Activated effector memory CD4-positive, alpha-beta T cell treated with anti-CD3 and anti-CD28 coated beads, Interleukin-2, amount 50 U/mL, for 16 hours (primary cell): ENCODE data around the gene GABPA.
"Not testable (repeated sequence)": the region's sequence is repeated elsewhere in the genome, so short reads cannot be mapped to it uniquely, and the experiment has no call there.

Experiments
- DNase-seq: peaks from one replicate; pipeline ENCODE4 v3.0.0-alpha.2; 2020

GABPA gene

GRCh38 chr21:25742900-25743299, 8.1 kb downstream of the GABPA start:
- DNase-seq: no peak

DNA sequence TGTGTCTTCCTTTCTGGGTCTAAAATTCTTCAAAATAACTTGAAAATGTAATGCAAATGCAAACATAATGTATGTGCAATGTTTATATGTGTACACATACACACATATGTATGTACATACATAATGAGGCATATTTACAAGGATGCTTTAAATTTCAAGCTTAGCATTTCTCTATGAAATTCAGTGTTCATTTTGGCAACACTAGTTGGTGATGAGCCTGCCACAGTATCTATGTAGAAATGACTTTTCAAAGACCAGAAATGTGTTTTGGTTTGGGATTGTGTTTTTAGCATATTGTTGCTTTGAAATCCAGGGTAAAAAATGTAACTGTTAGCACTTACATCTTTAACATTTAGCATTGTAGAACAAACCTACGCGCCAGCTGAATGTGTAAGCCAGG, 10.1 kb downstream of the GABPA start:
- DNase-seq: no peak

GRCh38 chr21:25750085-25750484, 15.3 kb downstream of the GABPA start:
- no peak for DNase-seq

GRCh38 chr21:25752416-25752815, 17.6 kb downstream of the GABPA start:
- no peak for DNase-seq

- no peak for DNase-seq
Observed at GRCh38 chr21:25756190-25756932, 21.6 kb downstream of the GABPA start.

DNA sequence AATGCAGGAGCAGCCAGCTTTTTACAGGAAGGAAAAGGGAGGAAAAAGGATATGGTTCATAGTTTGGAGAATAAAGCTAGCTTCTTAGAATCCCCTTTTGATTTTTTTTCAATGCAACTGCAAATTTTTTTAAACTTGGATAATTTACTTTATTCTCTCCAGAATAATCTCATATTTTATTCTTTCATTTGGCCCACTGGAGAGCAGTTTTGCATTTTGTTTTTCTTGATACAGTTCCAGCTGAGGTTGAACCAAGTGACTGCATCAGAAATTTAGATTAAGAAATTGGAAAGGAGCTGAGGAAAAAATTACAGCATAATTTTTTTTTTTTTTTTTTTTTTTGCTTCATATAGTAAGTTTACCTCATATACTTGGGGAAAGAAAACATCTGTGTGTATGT, 22.8 kb downstream of the GABPA start:
- DNase-seq: no peak

DNA sequence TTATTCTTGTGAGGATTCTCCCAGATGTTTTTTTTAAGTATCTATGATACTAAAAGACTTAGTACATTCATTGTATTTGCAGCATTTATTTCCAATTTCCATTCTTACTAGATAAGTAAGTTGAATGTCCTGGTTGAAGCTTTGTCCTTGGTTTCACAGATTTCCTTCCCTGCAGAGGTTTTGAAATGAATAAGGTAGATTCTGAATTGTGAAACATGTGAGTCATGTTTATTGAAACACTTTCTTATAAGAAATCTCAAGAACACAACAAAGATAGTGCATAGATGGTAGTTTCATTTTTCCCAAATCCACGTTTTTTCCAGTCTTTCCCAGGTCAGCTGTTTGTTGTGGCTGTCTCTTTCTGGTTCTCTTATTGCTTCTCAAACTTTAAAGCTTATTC, 24.8 kb downstream of the GABPA start:
- no peak for DNase-seq

- DNase-seq: no peak
Observed at GRCh38 chr21:25760061-25760460, 25.3 kb downstream of the GABPA start.

DNA sequence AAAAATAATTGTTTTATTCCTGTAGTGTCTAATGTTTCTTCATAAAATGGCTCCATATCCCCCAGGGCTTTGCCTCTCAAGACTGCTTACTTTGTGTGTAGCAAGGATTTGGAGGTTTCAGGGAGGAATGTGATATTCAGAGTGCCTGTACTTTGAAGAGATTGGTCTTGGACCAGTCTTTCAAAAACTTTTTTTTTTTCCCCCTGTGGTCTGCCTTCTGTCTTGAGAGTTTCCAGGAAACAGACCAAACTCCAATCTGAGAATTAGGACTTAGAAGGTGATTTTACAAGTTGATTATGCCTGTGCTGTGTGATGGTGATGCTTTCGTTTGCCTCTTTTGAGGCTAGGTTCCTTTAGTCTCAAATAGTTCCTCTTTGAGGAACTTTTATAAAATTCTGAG, 25.9 kb downstream of the GABPA start:
- DNase-seq: no peak

- no peak for DNase-seq
Observed at GRCh38 chr21:25764065-25764464, 29.3 kb downstream of the GABPA start.

- no peak for DNase-seq
Observed at GRCh38 chr21:25767921-25768320, 33.1 kb downstream of the GABPA start.

DNA sequence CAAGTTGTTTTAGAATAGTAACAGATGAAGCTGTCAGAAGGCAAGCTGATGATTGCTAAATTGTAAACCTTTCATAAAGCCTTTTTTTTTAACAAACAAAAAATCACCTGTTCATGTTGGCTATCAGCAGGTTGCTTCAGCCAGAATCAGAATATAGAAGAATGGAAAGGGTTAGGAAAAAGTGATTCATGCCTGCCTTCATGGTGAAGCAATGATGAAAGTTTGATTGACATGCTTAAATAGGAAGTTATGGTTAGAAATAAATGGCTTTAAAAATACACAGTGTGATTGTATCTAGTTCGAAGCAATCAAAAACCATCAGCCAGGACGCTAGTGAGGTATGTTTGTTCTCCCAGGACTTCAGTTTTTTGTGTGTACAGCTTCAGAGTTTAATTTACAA, 37.9 kb downstream of the GABPA start:
- DNase-seq: no peak

DNA sequence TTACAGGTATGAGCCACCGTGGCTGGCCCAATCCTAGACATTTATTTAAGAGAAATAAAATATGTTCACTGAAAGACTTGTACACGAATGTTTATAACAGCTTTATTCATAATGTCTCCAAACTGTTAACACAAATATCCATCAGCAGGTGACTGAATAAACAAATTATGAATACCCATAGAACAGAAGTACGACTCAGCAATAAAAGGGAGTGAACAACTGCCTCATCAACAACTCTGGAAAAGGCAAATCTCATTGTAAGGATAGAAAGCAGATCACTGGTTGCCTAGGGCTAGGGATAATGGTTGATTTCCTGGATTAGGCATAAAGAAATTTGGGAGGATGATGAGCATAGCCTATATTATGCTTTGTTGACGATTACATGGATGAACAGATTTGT, 41.7 kb downstream of the GABPA start:
- DNase-seq: no peak

GRCh38 chr21:25778126-25778875, 43.5 kb downstream of the GABPA start:
- not testable (repeated sequence) for DNase-seq

DNA sequence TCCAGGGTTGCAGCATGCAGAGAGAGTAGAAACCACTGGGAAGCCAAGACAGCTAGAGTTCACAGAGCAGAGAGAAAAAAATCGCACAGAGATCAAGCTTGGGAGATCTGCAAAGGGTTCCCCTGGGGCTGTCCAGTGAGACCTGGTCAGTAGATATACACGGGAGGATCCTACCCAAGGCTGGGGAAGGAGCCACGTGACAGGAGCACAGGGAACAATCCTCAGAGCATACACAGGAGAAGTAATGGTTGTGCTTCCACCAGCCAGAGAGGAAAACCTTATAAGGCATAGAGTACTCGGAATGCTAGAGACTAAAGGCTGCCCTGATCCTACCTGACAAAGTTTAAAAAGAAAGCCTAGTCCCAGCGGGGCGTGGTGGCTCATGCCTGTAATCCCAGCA, 53.9 kb downstream of the GABPA start:
- DNase-seq: no peak

DNA sequence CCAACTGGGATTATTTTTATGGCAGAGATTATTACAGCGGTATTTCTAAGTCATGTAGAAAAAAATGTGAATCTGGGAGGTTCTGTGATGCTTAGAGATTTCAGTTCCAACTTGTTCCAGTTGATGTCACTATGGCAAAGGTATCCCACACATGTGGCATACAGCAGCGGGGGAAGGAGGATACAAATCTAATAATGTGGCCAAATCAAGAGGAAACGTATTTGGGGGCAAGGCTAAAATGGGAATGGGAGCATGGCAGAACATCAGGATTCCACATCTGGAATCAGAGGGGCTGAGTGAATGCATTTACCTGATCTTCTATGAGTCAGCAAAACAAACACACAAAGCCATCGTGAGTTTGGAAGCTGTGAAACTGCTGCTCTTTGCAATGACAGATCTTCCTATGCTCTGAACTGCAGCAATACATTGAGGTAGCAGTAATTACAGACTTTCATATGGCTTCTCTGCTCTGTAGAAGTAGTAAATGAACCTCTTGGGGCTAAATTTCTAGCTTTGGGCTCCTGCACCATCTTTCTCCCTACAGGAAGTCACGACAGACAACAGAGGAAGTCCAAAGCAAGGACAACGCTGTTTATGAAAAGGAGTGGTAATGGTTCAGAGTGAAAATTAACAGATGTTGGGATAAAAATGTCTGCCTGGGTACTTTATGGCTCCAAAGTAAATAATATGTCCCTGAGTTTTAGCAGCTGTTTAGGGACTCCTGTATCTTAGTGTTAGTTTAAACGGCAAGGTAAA, 55.5 kb downstream of the GABPA start:
- no peak for DNase-seq

DNA sequence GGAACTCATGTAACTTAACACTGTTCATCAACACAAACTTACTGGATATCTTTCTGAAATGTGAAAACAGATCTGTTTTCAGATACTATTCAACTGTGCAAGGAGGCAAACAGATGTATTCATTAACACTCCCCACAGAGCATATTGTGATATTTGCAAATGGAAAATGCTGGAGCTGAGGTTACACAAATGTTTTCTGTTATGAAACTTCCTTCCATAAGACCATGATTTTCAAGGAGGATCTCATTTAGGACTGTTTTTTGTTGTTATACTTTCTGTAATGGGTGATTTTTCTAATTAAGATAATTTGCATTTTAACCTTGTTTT, 56.1 kb downstream of the GABPA start:
- no peak for DNase-seq

GRCh38 chr21:25791319-25791718, 56.5 kb downstream of the GABPA start:
- no peak for DNase-seq

DNA sequence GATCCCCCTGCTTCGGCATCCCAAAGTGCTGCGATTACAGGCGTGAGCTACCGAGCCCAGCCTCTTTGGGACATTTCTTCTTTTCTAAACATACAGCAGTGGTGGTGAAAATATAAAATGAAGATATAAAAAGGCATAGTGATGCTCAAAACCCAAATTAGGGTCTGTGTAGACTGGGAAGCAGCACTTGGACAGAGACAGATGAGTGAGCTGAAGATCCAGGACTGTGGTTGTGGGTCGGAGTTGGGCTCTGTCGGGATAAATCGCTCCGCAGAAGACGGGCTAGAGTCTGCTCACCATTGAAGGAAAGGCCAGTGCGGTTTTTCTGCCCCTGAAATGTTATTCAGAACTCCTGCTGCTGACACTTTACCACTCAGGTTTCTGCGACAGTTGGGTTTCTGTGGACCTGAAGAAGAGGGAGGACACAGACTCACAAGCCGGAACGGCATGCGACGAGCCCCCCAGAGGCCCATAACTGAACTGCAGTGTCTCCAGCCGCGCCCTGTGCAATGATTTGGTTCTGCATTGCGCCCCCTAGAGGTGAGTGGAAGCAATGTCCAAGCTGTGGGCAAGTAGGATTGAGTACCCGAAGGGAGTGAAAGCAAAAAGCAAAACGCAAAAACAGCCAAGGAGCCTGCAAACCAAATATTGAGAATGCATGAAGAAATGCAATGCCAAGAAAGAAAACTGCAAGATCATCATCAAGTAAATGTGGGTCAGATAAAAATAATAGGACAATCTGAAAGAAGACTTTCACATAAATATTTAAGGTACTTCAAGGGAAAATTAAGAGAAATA, 66.6 kb downstream of the GABPA start:
- DNase-seq: peak; percentile 92

- DNase-seq: no peak
Observed at GRCh38 chr21:25806060-25806459, 71.3 kb downstream of the GABPA start.

DNA sequence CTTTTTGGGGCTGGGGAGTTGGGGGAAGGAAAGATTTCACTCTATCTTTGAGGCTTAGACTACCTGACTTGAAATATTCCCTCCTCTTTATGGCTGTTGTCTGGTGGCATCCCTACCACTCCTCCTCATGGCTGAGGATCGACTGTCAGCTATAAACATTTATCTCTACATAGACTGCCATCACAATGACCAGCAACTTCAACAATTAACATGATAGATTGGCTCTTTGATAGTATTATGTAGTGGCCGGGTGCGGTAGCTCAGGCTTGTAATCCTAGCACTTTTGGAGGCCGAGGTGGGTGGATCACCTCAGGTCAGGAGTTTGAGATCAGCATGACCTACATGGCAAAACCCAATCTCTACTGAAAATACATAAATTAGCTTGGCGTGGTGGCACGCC, 72.4 kb downstream of the GABPA start:
- no peak for DNase-seq

DNA sequence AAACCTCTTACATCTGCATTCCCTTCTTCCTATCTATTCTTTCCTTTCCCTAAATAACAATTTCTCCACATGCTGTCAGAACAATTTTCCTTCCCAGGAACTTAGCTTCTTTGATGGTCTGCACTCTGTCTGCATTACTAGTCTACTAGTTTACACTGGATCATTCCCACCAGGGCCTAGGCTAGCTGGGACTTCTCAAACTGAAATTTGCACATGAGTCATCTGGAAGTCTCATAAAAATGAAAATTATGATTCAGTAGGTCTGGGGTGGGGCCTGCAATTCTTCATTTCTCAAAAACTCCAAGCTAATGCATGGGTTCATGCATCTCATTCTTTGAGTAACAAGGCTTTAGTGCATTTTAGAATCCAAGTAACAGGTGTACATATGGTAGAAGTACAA, 74.2 kb downstream of the GABPA start:
- no peak for DNase-seq

DNA sequence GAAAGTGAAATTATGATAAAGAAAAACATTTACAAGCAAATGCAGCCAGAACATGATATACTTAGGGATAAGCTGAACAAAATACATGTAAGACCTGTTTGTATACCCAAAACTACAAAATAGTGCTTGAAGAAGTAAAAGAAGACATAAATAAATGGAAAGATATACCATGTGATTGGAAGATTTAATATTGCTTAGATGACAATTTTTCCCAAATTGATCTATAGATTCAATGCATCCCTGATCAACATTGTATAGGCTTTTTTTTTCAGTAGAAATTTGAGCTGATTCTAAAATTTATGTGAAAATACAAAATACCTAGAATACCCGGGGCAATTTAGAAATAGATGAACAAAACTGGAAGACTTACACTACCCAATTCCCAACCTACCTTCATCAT, 76.4 kb downstream of the GABPA start:
- DNase-seq: no peak
